HG02678 (cell line): ENCODE measurements around the gene P2RY2.
"Not testable (repeated sequence)": the region's sequence is repeated elsewhere in the genome, so short reads cannot be mapped to it uniquely, and the experiment has no call there.

Experiments
- ATAC-seq: cut with Tn5 transposase; IDR thresholded peaks from one replicate; pipeline ENCODE4 v1.9.1; 2021; ENCODE audit warnings: mild to moderate bottlenecking, moderate library complexity; ENCODE audit not compliant: unreplicated experiment

P2RY2 gene

DNA sequence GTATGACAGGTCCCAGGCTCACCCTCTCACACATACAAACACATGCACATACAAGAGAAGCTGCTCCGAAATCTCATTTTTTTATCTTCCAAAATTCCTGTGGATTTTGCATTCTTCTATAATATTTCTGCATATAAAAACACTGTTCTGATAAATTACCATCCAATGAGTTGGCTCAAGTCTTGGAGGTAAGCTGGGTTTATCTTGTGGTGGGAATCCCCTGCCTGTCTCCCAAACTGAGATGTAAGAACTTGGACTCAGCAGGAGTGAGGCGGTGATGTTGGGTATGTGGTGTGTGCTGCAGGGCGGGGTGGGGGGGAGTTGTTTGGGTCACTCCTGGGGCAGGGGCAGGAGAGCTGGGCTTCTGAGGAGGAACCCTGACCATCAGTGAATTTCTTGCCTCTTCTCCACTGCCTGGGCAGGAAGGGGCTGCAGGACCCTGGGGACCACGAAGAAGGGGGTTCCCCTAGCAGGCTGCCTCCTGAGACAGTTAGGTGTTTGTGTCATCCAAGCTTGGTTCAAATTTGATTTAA, 47.3 kb downstream of the P2RY2 start:
- ATAC-seq, result no peak

DNA sequence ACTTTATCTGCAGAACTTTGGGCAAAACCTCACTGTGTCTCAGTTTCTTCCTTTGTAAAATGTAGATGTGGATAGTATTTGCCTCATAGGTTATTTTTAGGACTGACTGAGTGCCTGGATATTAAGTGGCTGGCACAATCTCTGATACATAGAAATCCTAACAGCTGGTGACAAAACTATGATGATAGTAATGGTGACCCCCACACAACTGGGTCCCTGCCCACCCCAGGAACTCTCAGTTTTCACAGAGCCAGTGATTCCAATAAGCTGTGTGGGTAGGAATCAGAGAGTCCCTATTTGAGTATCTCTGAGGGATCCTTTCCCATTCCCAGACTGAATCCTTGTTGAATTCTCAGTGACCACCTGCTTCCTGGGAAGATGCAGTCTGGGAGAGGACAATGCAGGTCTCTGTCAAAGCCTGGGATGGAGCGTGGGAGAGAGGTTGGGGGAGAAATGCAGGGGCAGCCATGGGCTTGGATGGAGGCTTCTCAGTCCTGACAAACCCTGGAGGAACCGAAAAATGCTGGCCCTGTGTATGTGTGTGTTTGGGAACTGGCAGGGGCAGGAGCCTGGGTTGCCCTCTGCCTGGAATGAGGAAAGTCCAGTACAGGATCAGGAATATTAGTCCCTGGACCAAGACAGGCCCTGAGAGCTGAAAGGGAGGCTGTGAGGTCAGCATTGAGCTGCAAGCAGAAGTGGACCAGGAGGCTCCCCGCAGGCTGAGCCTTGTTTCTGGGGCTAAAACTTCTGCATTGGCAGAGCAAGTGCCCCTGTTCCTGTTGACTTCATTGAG, 48.0 kb downstream of the P2RY2 start:
- no peak for ATAC-seq

DNA sequence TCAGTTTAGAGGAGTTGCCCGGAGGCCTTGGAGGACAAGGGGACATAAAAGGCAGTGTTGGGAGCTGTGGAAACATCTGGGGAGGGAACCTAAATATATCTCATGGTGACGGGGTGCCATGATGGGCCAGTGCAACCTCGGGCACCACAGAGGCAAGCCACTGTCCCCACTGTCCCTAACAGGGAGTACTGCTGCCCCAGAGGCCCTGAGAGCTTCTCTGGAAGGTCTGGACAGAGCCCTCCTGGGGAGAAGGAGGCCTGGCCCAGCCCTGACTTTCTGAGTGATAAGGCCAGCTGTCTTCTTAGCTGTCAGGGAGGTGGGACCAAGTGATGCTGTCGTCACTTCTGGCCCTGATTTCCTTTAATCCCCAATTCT, 48.6 kb downstream of the P2RY2 start:
- ATAC-seq, result no peak

DNA sequence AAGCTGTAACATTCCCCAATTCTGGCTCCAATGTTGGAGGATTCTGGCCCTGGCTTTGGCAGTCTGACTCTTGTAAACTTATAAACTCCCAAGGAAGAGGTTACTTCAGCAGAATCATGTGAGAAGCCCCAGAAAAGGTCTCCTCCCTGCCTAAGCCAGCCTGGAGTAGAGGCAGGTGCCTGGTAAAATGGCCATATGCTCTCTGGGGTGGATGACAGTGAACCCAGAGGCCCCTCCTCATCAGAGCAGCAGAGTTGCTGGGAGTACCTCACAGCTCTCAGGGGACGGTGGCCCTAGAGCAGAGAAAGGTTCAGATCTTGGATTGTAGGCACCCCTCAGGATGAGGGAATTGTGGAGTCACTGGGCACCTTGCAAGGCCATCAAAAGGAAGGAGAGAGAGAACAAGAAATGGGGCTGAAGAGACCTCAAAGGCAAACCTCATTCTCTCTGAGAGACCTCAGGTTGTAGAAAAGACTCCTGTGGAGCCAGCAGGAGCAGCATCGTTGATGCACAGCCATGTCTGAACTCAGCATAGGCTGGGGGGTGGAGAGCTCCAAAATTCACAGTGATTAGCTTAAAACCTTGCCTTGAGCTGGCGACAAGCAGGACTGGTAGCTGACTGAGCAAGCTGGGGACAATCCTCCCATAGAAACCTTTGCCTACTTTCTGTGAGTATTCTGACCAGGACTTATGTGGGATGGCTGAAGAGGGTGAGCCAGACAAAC, 49.2 kb downstream of the P2RY2 start:
- ATAC-seq, result no peak

DNA sequence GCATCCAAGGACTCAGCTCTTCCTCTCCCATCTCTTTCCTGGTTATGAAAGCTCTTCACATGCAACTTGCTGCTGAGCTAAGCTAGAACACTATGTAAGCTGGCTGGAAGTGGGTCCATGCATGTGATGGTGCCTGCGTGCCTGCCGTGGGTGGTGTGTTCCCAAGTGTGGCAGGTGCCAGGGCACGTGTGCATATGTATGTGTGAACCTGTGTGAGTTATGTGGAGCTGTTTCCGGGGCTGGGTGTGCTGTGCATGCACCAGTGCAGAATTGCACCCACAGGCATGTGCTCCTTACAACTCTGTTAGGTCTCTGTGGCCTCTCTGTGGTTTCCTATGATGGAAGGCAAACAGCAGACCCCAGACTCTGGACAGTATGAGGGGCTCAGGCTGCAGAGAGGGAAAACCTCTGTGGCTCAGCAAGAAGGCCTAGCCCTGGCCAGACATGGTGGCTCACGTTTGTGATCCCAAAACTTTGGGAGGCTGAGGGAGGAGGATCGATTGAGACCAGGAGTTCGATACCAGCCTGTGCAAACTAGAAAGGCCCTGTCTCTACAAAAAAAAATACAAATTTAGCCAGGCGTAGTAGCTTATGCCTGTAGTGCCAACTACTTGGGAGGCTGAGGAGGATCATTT, 49.9 kb downstream of the P2RY2 start:
- no peak for ATAC-seq

DNA sequence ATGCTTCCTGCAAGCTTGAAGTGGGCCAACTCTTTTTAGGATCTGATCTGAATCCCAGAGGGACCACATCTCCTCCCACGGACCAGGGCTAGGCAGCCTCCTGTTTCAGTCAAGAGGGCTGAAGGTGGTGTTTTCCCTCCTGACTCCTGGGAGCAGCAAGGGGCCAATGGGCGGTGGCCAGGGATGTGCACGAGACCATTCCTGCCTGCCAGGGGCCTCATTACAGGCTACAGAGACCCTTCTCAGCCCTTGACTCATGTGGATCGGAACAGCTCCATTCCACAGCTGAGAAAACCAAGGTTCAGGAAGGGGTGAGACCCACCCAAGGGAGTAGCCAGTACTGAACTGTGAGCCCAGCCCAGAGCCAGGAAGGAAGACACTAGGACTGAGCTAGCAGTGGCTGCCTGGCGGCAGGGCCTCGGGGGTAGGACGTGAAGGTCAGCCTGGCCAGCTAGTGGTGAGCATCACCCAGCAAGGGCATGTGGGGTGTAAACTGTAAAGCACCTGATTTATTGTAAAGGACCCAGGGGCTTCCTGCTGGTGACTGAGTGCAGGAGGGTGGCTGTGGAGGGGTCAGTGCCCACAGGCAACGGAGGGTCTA, 50.7 kb downstream of the P2RY2 start:
- no peak for ATAC-seq

DNA sequence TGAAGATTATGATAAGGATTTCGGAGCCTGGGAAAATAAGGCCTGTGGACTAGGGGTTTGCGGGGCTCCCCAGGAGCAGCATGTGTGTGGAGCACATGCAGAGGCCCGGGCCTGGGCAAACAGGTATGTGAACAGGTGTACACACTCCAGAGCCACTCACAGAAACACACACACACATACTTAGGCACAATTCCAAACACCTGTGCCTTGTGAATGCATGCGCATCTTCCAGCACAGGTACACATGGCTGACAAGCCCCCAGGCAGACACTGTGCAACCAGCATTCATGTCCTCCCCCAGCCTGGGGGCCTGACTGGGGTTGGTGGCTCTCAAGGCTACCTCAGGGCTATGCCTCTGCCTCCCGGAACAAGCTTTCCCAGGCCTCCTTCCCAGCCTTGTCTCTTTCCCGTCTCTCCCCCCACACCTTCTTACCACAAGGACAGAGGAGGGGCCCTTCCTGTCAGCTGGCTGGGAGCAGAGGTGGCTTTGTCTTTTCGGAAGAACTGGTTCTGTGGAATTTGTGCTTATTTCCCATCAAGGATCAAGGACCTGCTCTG, 51.5 kb downstream of the P2RY2 start:
- ATAC-seq, result no peak

DNA sequence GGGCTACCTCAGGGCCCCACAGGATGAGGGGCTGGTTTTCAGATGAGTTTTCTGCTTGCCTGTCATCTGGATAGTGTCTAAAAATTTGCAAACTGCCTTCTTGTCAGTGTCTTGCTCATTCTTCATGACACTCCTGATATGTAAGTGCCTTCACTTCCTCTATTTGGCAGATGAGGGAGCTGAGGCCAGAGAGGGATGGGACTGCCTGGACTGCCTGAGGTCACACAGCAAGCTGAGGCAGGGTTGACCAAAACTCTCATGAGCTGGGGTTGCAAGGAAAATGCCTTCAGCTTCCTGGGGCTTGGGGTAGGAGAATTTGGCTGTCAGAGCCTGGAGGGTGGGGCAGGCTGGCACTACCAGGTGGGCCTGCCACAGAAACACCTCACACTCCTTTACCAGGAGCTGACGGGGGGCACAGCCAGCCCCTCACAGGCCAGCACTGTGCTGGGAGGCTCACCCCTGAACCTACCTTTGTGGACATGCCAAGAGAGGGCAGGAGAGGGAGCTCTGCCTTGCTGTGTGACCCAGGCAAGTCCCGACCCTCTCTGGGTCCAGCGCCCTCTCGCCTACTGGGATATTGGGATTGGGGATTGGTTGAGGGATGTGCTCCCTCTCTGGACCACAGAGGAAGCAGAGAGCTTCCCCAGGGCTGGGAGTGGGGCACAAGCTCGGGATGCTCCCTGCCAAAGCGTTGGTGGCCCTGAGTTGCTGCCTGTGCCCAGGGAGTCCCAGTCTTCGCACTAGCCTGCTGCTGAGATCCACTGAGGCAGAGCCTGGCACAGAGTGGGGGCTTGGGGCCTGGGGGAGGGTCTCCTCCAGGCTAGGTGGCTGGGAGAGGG, 52.2 kb downstream of the P2RY2 start:
- no peak for ATAC-seq

DNA sequence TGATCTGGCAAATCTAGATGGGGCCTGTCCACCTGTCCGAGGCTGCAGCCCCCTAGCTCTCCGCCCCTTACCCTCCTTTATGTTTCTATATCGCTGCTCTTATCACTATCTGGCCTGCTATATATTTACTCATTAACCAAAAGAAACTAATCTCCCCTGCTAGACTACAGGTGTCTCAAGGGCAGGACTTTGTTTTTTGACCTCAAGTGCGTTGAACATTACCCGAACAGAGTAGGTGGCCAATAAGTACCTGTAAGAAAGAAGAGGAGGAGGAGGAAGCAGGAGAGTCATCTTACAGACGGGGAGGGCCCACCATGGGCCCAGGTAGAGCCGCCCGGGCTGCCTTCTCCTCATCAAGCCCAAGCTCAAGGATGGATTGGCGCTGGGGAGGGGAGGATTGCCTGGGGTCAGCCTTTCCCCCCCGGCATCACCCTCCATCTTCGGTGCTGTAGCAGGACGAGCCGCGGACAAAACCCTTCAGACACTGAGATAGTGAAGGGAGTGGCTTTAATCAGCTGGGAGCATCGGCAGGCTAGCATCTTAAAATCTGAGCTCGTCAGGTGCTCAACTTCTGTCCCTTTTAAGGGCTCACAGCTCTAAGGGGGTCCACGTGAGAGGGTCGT, 52.9 kb downstream of the P2RY2 start:
- no peak for ATAC-seq

DNA sequence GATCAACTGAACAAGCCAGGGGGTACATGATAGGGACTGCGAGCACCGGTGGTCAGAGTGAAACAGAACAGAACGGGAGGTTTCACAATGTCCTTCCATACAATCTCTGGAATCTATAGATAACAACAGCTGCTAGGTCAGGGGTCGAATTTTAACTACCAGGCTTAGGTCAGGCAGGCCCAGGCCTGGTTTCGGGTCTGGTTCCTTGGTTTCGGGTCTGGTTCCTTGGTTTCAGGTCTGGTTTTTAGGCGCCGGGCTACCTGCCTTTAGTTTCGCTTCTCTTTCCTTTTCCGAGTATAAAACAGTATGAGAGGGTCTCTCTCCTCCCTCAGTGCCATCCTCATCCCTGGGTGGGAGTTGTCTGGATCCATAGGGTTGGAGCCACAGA, 53.4 kb downstream of the P2RY2 start:
- ATAC-seq, result not testable (repeated sequence)

DNA sequence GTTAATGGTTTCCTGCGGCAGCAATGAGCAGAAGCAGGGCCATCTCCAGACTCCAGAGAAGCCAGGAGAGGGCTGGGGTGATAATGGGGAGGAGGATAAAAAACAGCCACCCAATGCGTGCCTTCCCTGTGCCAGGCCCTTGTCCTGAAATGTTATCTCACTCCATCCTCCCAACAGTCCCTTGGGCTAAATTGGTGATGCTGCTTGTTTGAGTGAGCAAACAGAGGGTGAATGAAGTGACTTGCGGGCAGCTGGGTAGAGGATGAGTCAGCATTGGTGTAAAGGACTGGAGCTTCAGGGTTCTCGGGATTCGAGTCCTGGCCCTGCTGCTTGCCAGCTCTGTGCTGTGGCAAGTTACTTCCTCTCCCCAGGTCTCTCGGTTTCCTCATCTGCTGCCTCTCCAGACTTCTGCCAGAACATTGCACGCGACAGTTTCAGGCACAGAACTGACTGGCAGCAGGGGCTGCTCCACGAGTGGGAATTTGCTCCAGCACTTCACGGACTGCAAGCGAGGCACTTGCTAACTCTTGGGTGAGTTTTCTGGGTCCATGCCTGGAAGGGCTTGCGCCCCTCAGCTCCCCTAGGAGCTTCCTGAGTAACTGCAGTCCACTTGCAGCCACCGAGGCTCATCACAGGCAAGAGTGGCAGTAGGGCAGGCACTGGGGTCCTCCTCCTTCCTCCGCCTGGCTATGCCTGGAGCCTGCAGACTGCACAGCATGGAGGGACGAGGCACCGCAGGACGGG, 54.0 kb downstream of the P2RY2 start, which contains the start of gene P2RY6:
TSS of gene P2RY6 (plus strand) at position 403 of the 744 bp plus-strand sequence. CDS start 24,181 bp downstream, outside the sequence.
- no peak for ATAC-seq

DNA sequence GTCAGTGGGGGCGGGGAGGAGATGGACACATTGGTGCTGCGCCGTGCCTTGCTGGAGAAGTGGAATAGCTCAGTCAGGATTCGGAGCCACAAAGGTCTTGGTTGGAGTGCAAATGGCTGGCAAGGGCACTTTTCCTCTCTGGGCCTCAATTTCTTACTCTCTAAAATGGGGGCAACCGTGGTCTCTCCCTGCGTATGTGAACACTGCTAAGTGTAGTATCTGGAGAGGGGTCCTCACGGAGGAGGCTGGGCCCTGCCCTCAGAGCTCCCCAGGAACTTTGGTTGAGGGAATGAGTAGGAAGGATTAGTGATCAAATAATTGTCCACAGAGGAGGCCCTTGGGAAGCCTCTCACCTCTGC, 54.6 kb downstream of the P2RY2 start:
- ATAC-seq, result no peak

DNA sequence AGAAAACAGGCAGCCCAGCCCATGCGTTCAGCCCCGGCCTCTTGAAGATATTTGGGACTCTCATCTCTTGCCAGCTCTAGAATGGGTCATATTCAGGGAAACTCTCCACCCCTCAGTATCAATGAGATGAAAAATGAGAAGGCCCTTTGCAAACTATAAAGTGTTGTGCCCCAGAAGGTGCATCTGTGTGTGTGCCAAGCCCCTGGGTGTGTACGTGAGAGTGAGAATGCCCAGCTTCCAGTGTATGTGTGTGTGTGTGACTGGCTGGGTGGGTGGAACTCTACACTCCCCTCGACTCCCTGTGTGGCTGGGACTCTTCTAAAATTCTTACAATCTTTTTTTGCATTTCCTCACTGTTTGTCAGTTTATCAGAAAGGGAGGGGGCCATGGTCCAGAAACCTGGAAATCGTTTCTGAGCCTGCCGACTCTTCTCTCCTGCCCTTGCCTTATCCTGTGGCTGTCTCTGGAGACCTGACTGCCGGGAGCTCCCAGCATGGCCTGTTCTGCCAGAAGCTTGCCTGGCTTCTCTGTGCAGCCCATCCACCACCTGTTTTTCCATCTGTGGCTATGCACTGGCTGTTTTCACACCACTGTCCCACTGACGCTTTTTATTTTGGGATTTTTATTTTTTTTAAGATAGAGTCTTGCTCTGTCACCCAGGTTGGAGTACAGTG, 55.3 kb downstream of the P2RY2 start:
- no peak for ATAC-seq

DNA sequence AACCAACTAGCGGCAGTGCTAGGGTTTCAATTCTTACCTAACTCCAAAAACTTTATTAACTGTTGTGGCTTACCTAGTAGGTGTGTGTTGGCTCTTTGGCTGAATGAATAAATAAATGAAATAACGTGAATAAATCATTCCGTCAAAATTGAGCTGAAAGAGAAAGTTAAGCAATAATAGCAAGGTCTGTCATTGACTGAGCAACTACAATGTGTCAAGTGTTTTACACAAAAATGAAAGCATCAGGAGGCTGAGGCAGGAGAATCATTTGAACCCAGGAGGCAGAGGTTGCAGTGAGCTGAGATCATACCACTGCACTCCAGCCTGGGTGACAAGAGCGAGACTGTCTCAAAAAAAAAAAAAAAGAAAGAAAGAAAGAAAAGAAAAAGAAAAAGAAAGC, 56.1 kb downstream of the P2RY2 start:
- ATAC-seq, result not testable (repeated sequence)

DNA sequence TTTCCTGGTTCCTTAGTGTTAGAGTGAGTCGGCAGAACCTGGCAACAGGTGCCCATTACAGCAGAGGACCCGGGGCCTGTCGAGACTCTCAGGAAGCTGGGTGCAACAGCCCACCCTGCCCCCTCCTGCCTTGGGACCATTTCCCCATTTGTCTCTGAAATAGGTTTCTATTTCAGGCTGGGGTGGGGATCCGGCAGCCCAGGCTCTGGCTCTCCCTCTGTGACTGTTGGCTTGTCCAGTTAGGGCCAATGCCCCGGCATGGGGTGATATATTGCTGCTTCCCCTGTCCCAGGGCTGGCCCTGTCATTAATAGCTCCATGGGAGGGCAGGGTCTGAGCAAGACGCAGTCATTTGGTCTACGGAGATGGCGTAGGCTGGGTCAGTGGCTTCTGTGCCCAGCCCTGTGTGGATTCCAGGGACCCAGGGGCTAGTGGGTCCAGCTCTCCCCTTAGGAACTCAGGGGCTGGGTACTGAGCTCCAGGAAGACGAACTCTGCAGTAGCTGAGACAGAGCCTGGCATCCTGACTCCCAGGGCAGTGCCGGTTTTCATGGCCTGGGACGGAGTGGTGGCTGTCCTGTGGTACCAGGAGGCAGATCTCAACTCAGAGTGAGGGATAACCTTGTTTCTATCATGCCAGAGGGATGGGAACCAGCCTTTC, 56.8 kb downstream of the P2RY2 start:
- ATAC-seq, result no peak

DNA sequence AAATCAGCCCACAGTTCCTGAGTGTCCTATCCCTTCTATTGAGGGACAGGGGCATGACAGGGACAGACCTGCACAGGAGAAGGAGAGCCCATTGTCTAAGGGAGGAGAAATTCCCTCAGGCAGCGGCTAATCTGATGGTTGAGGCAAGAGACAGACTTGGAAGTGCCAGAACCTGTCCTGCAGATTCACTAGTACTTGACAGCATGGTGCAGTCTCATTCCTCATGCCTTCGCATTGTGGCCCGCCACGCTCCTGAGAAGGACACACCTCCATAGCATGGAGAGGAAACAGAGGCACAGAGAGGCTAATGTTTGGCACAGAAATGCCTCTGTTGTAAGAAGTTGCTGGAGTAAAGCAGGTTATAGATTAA, 57.3 kb downstream of the P2RY2 start:
- no peak for ATAC-seq

DNA sequence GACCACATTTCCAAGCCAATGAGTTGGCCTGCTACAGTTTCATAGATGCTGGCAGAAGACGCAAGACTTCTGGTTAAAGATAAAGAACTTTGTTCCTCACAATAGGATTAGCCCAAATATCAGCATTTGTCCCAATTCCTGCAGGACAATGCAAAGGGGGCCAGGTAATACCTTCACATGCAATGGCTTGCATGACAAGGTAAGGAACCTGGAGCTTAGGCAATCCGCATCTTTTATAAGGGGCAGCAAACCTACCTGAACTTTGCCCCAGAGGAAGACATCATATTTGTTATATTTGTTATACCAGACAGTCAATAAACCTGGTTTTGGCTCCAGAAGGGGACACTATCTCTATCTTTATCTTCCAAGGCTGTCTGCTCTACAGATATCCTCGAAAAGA, 59.4 kb downstream of the P2RY2 start:
- ATAC-seq, result no peak

DNA sequence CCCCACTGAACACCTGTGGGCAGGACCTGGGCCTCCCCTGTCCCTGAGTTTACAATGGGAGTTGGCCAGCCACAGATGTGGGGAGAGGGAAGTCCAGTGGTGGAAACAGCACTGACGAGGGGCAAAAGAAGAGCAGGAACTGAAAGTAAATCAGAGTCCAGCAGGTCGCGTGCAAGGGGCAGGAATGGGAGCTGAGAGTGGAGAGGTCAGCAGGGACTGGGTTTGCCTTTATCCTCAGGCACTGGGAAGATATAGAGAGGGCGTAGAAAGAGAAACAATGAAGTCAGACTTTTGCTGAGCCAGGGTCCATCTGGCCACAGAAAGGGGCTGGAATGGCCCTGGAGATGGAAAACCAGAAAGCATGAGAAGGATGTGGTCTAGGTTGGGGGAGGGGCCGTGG, 62.5 kb downstream of the P2RY2 start:
- no peak for ATAC-seq
